ENCODE measurements around the gene RNF168.
A peak's percentile ranks its signal among the peaks of the same experiment; 100 is the strongest.
"Not testable (repeated sequence)": the region's sequence is repeated elsewhere in the genome, so short reads cannot be mapped to it uniquely, and the experiment has no call there.

RNF168 gene

GRCh38 chr3:196503196-196504076 lies at the start of gene RNF168:
RNF168 (minus strand) TSS chr3:196503768; CDS start chr3:196503173, 595 bp downstream.
- no peaks in the 10 kb centered on the region for H3K36me3 ChIP-seq
- peak; percentile 36 for TF ChIP-seq CTCF (IDR thresholded peaks at IDR 0.05)

GRCh38 chr3:196552253-196552652 lies 48.7 kb upstream of the RNF168 start:
- H3K4me1 ChIP-seq (ENCODE audit: control insufficient read depth in 1 of 2, insufficient read depth in 1 of 2, low read depth in 1 of 2, low read length in 1 of 2), result peaks cover 38 to 40% of the 10 kb centered on the region in 2 experiments
- H3K9me3 ChIP-seq, result no peaks in the 10 kb centered on the region
- H3K27me3 ChIP-seq, result no peaks in the 10 kb centered on the region
- no peak overlapping the region for H3K4me3 ChIP-seq (ENCODE audit: low read depth in 1 of 2, low read length in 1 of 2)
- no peak for TF ChIP-seq CTCF (IDR thresholded peaks at IDR 0.05)
- H3K27ac ChIP-seq, result no peak overlapping the region
- H3K36me3 ChIP-seq, result no peaks in the 10 kb centered on the region

More at GRCh38 chr3:196503196-196504076, at the start of gene RNF168:
- Histone ChIP-seq H3K27me3 (no peaks in the 10 kb centered on the region), H3K9me3 (no peaks in the 10 kb centered on the region), H3K27ac (peak within 1 kb of the TSS; percentile 93), H3K4me3 (ENCODE audit: low read depth in 1 of 2, low read length in 1 of 2) (peak within 1 kb of the TSS; percentile 77 to 82), H3K4me1 (ENCODE audit: control insufficient read depth in 1 of 2, insufficient read depth in 1 of 2, low read depth in 1 of 2, low read length in 1 of 2) (peaks cover 61 to 67% of the 10 kb centered on the region in 2 experiments)

- H3K9me3 ChIP-seq; H3K27me3 ChIP-seq; H3K4me3 ChIP-seq (ENCODE audit: low read depth in 1 of 2, low read length in 1 of 2); H3K27ac ChIP-seq; H3K36me3 ChIP-seq: not testable (repeated sequence)
- H3K4me1 ChIP-seq (ENCODE audit: control insufficient read depth in 1 of 2, insufficient read depth in 1 of 2, low read depth in 1 of 2, low read length in 1 of 2), result peaks cover 18 to 21% of the 10 kb centered on the region in 2 experiments
Observed at GRCh38 chr3:196550172-196550571, 46.6 kb upstream of the RNF168 start.

- H3K36me3 ChIP-seq; H3K27me3 ChIP-seq; H3K9me3 ChIP-seq; H3K4me3 ChIP-seq (ENCODE audit: low read depth in 1 of 2, low read length in 1 of 2); H3K27ac ChIP-seq: not testable (repeated sequence)
- H3K4me1 ChIP-seq (ENCODE audit: control insufficient read depth in 1 of 2, insufficient read depth in 1 of 2, low read depth in 1 of 2, low read length in 1 of 2), result peaks cover 9 to 13% of the 10 kb centered on the region in 2 experiments
Observed at GRCh38 chr3:196549312-196549711, 45.7 kb upstream of the RNF168 start.

GRCh38 chr3:196547067-196547466 lies 43.5 kb upstream of the RNF168 start:
- no peak overlapping the region for H3K27ac ChIP-seq
- H3K4me1 ChIP-seq (ENCODE audit: control insufficient read depth in 1 of 2, insufficient read depth in 1 of 2, low read depth in 1 of 2, low read length in 1 of 2), result no peaks in the 10 kb centered on the region
- no peak for TF ChIP-seq CTCF (IDR thresholded peaks at IDR 0.05)

GRCh38 chr3:196546537-196546936 lies 43.0 kb upstream of the RNF168 start:
- TF ChIP-seq CTCF (IDR thresholded peaks at IDR 0.05), result no peak
- H3K4me3 ChIP-seq (ENCODE audit: low read depth in 1 of 2, low read length in 1 of 2), result no peak overlapping the region
- H3K27me3 ChIP-seq, result no peaks in the 10 kb centered on the region
- H3K27ac ChIP-seq, result no peak overlapping the region
- no peaks in the 10 kb centered on the region for H3K36me3 ChIP-seq
- no peaks in the 10 kb centered on the region for H3K4me1 ChIP-seq (ENCODE audit: control insufficient read depth in 1 of 2, insufficient read depth in 1 of 2, low read depth in 1 of 2, low read length in 1 of 2)
- H3K9me3 ChIP-seq, result no peaks in the 10 kb centered on the region

More at GRCh38 chr3:196547067-196547466, 43.5 kb upstream of the RNF168 start:
- H3K9me3 ChIP-seq, result no peaks in the 10 kb centered on the region
- H3K36me3 ChIP-seq, result no peaks in the 10 kb centered on the region
- H3K27me3 ChIP-seq, result no peaks in the 10 kb centered on the region
- H3K4me3 ChIP-seq (ENCODE audit: low read depth in 1 of 2, low read length in 1 of 2), result no peak overlapping the region
